H1 (cell line): Measurements from ENCODE around the gene CHPF. TPM values are rescaled to one million over a fixed set of nuclear protein-coding genes. Genes with fewer than 3 reads are reported as not detected.
A peak's percentile ranks its signal among the peaks of the same experiment; 100 is the strongest.

ENCODE experiments used
- CTCF ChIA-PET: fragments of 300-600 bp; sonication (Branson Sonifier 250); formaldehyde crosslinking; loops from one replicate; lab custom pipeline; 2021; ENCODE audit not compliant: partially characterized antibody; lab: Charles Lee
- POLR2A ChIA-PET: fragments of 300-600 bp; sonication (Branson Sonifier 250); formaldehyde crosslinking; loops from one replicate; lab custom pipeline; 2021; ENCODE audit warnings: inconsistent platforms; ENCODE audit not compliant: partially characterized antibody; lab: Charles Lee
- DNase-seq, 2 experiments: peaks; one replicate each; pipeline versions ENCODE4 v3.0.0 to v3.0.0-alpha.2; 2010 to 2022; ENCODE audit warnings: low spot score in 2 of 2, low read depth in 1 of 2, mixed read lengths in 1 of 2
- FAIRE-seq: peaks from 2 replicates; lab custom pipeline; 2011; peaks lifted over from hg19 to GRCh38; lab: Jason Lieb, UNC
- H2AFZ ChIP-seq: 2 replicates; pipeline ENCODE4 v1.8.1; 2012; ENCODE audit warnings: low read length, inconsistent platforms
- H2AK5ac ChIP-seq: 2 replicates; pipeline ENCODE4 v1.6.1; 2013; ENCODE audit warnings: low read depth, low read length
- H2BK120ac ChIP-seq: replicated peaks from 2 replicates; pipeline ENCODE3; 2013; ENCODE audit warnings: low read depth, low read length, inconsistent platforms
- H2BK12ac ChIP-seq: 2 replicates; pipeline ENCODE4 v1.6.1; 2013; ENCODE audit warnings: low read depth, low read length
- H2BK15ac ChIP-seq: 2 replicates; pipeline ENCODE4 v1.6.1; 2013; ENCODE audit warnings: low read length
- H2BK20ac ChIP-seq: 2 replicates; pipeline ENCODE4 v1.6.1; 2013; ENCODE audit warnings: low read length
- H2BK5ac ChIP-seq: 2 replicates; pipeline ENCODE4 v1.6.1; 2013; ENCODE audit warnings: low read depth, low read length
- H3K14ac ChIP-seq: 2 replicates; pipeline ENCODE4 v1.6.1; 2013; ENCODE audit warnings: inconsistent platforms; ENCODE audit not compliant: insufficient read length
- H3K18ac ChIP-seq: 2 replicates; pipeline ENCODE4 v1.6.1; 2013; ENCODE audit warnings: low read length; ENCODE audit errors: extremely low read depth
- H3K23ac ChIP-seq: 2 replicates; pipeline ENCODE4 v1.6.1; 2013; ENCODE audit warnings: inconsistent platforms; ENCODE audit not compliant: insufficient read length
- H3K23me2 ChIP-seq: 2 replicates; pipeline ENCODE4 v1.6.1; 2013; ENCODE audit warnings: low read depth, low read length
- H3K27ac ChIP-seq: 2 replicates; pipeline ENCODE4 v1.6.1; 2011; ENCODE audit warnings: low read depth, low read length, inconsistent platforms
- H3K27me3 ChIP-seq, 4 experiments: replicated peaks in 1 of 4; 1 replicate in 1 of 4; 2 replicates in 3 of 4; pipeline versions ENCODE4 v1.6.1 to v1.8.1; 2011 to 2013; ENCODE audit warnings: low read length in 3 of 4, mild to moderate bottlenecking in 3 of 4, inconsistent platforms in 2 of 4, mixed read lengths in 2 of 4, moderate library complexity in 1 of 4; ENCODE audit not compliant: control insufficient read depth in 3 of 4, insufficient read depth in 3 of 4; ENCODE audit errors: extremely low read depth in 1 of 4
- H3K36me3 ChIP-seq, 4 experiments: 2 replicates each; pipeline versions ENCODE4 v1.6.1 to v1.8.1; 2011 to 2013; ENCODE audit warnings: mild to moderate bottlenecking in 4 of 4, low read length in 3 of 4, moderate library complexity in 2 of 4, control low read depth in 1 of 4, inconsistent platforms in 1 of 4; ENCODE audit not compliant: insufficient read depth in 4 of 4, control insufficient read depth in 2 of 4
- H3K4ac ChIP-seq: replicated peaks from 2 replicates; pipeline ENCODE3; 2013; ENCODE audit warnings: low read length, low read depth, mixed read lengths, inconsistent platforms; ENCODE audit not compliant: insufficient read length
- H3K4me1 ChIP-seq, 4 experiments: replicated peaks in 1 of 4; 1 replicate in 1 of 4; 2 replicates in 3 of 4; pipeline versions ENCODE4 v1.6.1 to v1.8.1; 2011 to 2013; ENCODE audit warnings: low read length in 3 of 4, inconsistent platforms in 2 of 4, mixed read lengths in 1 of 4; ENCODE audit not compliant: insufficient read depth in 4 of 4, control insufficient read depth in 3 of 4
- H3K4me2 ChIP-seq, 2 experiments: 2 replicates each; pipeline versions ENCODE4 v1.6.1 to v1.8.1; 2011 to 2013; ENCODE audit warnings: low read depth in 2 of 2, low read length in 2 of 2, control low read depth in 1 of 2, inconsistent platforms in 1 of 2, mild to moderate bottlenecking in 1 of 2; ENCODE audit not compliant: insufficient read depth in 1 of 2
- H3K4me3 ChIP-seq, 4 experiments: fragments of 200-600, 300-600 bp in 1 of 4; sonication (generic), shearing (Covaris generic), sonication (Bioruptor Twin) in 1 of 4; 2 replicates each; pipeline versions ENCODE4 v1.5.1 to v1.8.1; 2011 to 2016; ENCODE audit warnings: low read length in 4 of 4, low read depth in 3 of 4, control low read depth in 2 of 4, inconsistent platforms in 2 of 4, mild to moderate bottlenecking in 2 of 4, mixed read lengths in 1 of 4, moderate library complexity in 1 of 4; ENCODE audit not compliant: insufficient read depth in 2 of 4; ENCODE audit errors: extremely low read depth in 1 of 4
- H3K56ac ChIP-seq: replicated peaks from 2 replicates; pipeline ENCODE3; 2013; ENCODE audit warnings: low read depth, mild to moderate bottlenecking, mixed read lengths, low read length, inconsistent platforms; ENCODE audit not compliant: insufficient read length
- H3K79me1 ChIP-seq: 2 replicates; pipeline ENCODE4 v1.6.1; 2013; ENCODE audit warnings: low read depth, low read length, control low read depth
- H3K79me2 ChIP-seq, 2 experiments: 2 replicates each; pipeline versions ENCODE4 v1.6.1 to v1.8.1; 2012 to 2013; ENCODE audit warnings: low read length in 2 of 2, mild to moderate bottlenecking in 2 of 2, inconsistent platforms in 1 of 2; ENCODE audit not compliant: insufficient read depth in 2 of 2, control insufficient read depth in 1 of 2
- H3K9ac ChIP-seq, 4 experiments: replicated peaks in 1 of 4; 1 replicate in 1 of 4; 2 replicates in 3 of 4; pipeline versions ENCODE4 v1.6.1 to v1.8.1; 2011 to 2013; ENCODE audit warnings: low read depth in 3 of 4, low read length in 3 of 4, control low read depth in 2 of 4, mild to moderate bottlenecking in 2 of 4, moderate library complexity in 2 of 4, inconsistent platforms in 1 of 4; ENCODE audit errors: extremely low read depth in 1 of 4
- H3K9me3 ChIP-seq, 2 experiments: 2 replicates each; pipeline versions ENCODE4 v1.6.1 to v1.8.1; 2012 to 2013; ENCODE audit warnings: mild to moderate bottlenecking in 2 of 2, moderate library complexity in 2 of 2, control low read depth in 1 of 2, inconsistent platforms in 1 of 2, low read depth in 1 of 2, low read length in 1 of 2, mixed read lengths in 1 of 2; ENCODE audit not compliant: insufficient read depth in 2 of 2
- H4K20me1 ChIP-seq, 2 experiments: replicated peaks in 1 of 2; 2 replicates each; pipeline versions ENCODE3 to v1.8.1; 2011 to 2013; ENCODE audit warnings: inconsistent platforms in 2 of 2, low read length in 2 of 2, mild to moderate bottlenecking in 1 of 2; ENCODE audit not compliant: insufficient read depth in 2 of 2, control insufficient read depth in 1 of 2
- H4K5ac ChIP-seq: 2 replicates; pipeline ENCODE4 v1.6.1; 2013; ENCODE audit warnings: low read length, low read depth, mixed read lengths, inconsistent platforms; ENCODE audit not compliant: insufficient read length
- H4K8ac ChIP-seq: 2 replicates; pipeline ENCODE4 v1.8.0; 2013; ENCODE audit warnings: mild to moderate bottlenecking, moderate library complexity, low read length, inconsistent platforms; ENCODE audit not compliant: insufficient read depth; ENCODE audit errors: extremely low read depth
- H4K91ac ChIP-seq: replicated peaks from 2 replicates; pipeline ENCODE3; 2013; ENCODE audit warnings: low read length, mixed read lengths, inconsistent platforms; ENCODE audit not compliant: insufficient read length
- BACH1 ChIP-seq: IDR thresholded peaks from 2 replicates; pipeline ENCODE4 v1.6.1; 2012; ENCODE audit warnings: low read length, improper control_type of control experiment
- CHD2 ChIP-seq: IDR thresholded peaks from 2 replicates; pipeline ENCODE4 v1.6.1; 2012; ENCODE audit warnings: low read length, improper control_type of control experiment
- GABPA ChIP-seq: IDR thresholded peaks from 2 replicates; pipeline ENCODE4 v1.6.1; 2011; ENCODE audit warnings: mild to moderate bottlenecking, low read length, moderate library complexity, borderline replicate concordance; ENCODE audit not compliant: insufficient read depth
- MAFK ChIP-seq: IDR thresholded peaks from 2 replicates; pipeline ENCODE4 v1.6.1; 2012; ENCODE audit warnings: low read depth, mild to moderate bottlenecking, improper control_type of control experiment, low read length
- POLR2AphosphoS5 ChIP-seq: IDR thresholded peaks from 2 replicates; pipeline ENCODE4 v1.6.1; 2011; ENCODE audit warnings: low read depth, low read length
- SIN3A ChIP-seq, 2 experiments: IDR thresholded peaks in 1 of 2; conservative IDR thresholded peaks in 1 of 2; 2 replicates each; pipeline ENCODE4 v1.6.1; 2011 to 2012; ENCODE audit warnings: low read length in 2 of 2, improper control_type of control experiment in 1 of 2, low read depth in 1 of 2, mild to moderate bottlenecking in 1 of 2
- SRF ChIP-seq: IDR thresholded peaks from 2 replicates; pipeline ENCODE4 v1.6.1; 2011; ENCODE audit warnings: mild to moderate bottlenecking, low read depth, low read length, moderate library complexity
- TAF1 ChIP-seq: IDR thresholded peaks from 2 replicates; pipeline ENCODE4 v1.6.1; 2011; ENCODE audit warnings: mild to moderate bottlenecking, low read depth, low read length
- TAF7 ChIP-seq: optimal IDR thresholded peaks from 2 replicates; pipeline ENCODE3; 2011; ENCODE audit warnings: low read depth, mild to moderate bottlenecking, inconsistent platforms, low read length, moderate library complexity, borderline replicate concordance
- TEAD4 ChIP-seq: IDR thresholded peaks from 2 replicates; pipeline ENCODE4 v1.6.1; 2012; ENCODE audit warnings: low read depth, low read length, inconsistent platforms, mixed read lengths
- WGBS, 2 experiments: shearing (Covaris generic) in 1 of 2; methylation state at CpG; one replicate each; pipeline versions ENCODE4 v1.1.6 to v1.1.7; 2013 to 2015; ENCODE audit warnings: low lambda C conversion rate in 2 of 2, mixed read lengths in 2 of 2, inconsistent platforms in 1 of 2, low coverage in 1 of 2, missing lambda C conversion rate in 1 of 2; ENCODE audit not compliant: insufficient replicate concordance in 2 of 2, insufficient coverage in 1 of 2, insufficient read length in 1 of 2; ENCODE audit errors: extremely low coverage in 1 of 2, missing lambda C conversion rate in 1 of 2; 5-methylcytosine and 5-hydroxymethylcytosine counted together
- polyA plus RNA-seq, 7 experiments: library from polyadenylated mRNA; depleted of rRNA in 3 of 7; stranded (reverse) in 5 of 7; unstranded in 2 of 7; fragments of >200 nt in 5 of 7; fragments of 200-250 nt in 2 of 7; gene quantifications; 1 replicate in 5 of 7; 2 replicates in 1 of 7; 4 replicates in 1 of 7; pipeline versions ENCODE4 v1.2.1 to v1.2.3, GENCODE V29; 2011 to 2013; ENCODE audit warnings: missing spikeins in 2 of 7, mixed read lengths in 2 of 7
- total RNA-seq: library from RNA; stranded (reverse); fragmentation: NEBNext Ultra II Directional; extraction: Animal tissue kit (Norgen Biotek cat#: 25700); gene quantifications from 2 replicates; pipeline ENCODE4 v1.2.1, GENCODE V29; 2021

The CHPF gene
- total and polyA plus RNA-seq, 2 of the 8 experiments (the other 6 are each of a cell fraction or from before 2014, with no cell fraction given) = 62.9 to 67.3 TPM

- Histone ChIP-seq H3K9me3 (peaks cover 0 to 8% of the 10 kb centered on the region in 2 experiments; a peak in 1 of 4 replicates), H3K27ac (peak within 1 kb of the TSS; percentile 42; the same call in 1 of the 2 replicates), H2AK5ac (peak within 1 kb of the TSS; percentile 94; the same call in 1 of the 2 replicates), H3K4me1 (peaks cover 2 to 29% (median 22%) of the 10 kb centered on the region in 4 experiments), H2BK120ac (peak within 1 kb of the TSS; percentile 9), H3K79me2 (peaks cover 0 to 7% of the 10 kb centered on the region in 2 experiments; a peak in 2 of 4 replicates), H4K91ac (peak within 1 kb of the TSS; percentile 93), H3K23me2 (peaks cover 10% of the 10 kb centered on the region; the same call in 1 of the 2 replicates), H3K4me2 (peak within 1 kb of the TSS; percentile 67 to 79), H3K23ac (no peak within 1 kb of the TSS), H4K8ac (peak within 1 kb of the TSS; percentile 82), H2BK12ac (peak within 1 kb of the TSS; percentile 99), H2BK5ac (peak within 1 kb of the TSS; percentile 97), H4K5ac (peak within 1 kb of the TSS; percentile 79), H4K20me1 (no peaks in the 10 kb centered on the region), H3K4me3 (peak within 1 kb of the TSS; percentile 45 to 74 (median 58)), H3K18ac (peak within 1 kb of the TSS; percentile 96), H3K9ac (peak within 1 kb of the TSS; percentile 41 to 86 (median 64); a peak in 6 of 7 replicates), H3K27me3 (peaks cover 0 to 2% (median 0%) of the 10 kb centered on the region in 4 experiments; a peak in 2 of 7 replicates), H3K79me1 (no peaks in the 10 kb centered on the region), H3K56ac (peak within 1 kb of the TSS; percentile 93), H2BK20ac (peak within 1 kb of the TSS; percentile 77; the same call in 1 of the 2 replicates), H3K14ac (no peak within 1 kb of the TSS), H3K36me3 (peaks cover 0 to 25% (median 7%) of the 10 kb centered on the region in 4 experiments; a peak in 4 of 8 replicates), H3K4ac (peak within 1 kb of the TSS; percentile 81), H2BK15ac (peak within 1 kb of the TSS; percentile 100), H2AFZ (no peak within 1 kb of the TSS)
- CTCF ChIA-PET = interaction anchor here (0.7 to 2.9 kb wide), 22 partner anchors 10 to 189 kb away, joined by 3 to 34 read pairs (median 4); partner anchors contain the start of genes SLC4A3, STK11IP and TMEM198
- POLR2A ChIA-PET = interaction anchor here (0.6 to 18.6 kb wide), 11 partner anchors 9 to 44 kb away, joined by 3 to 293 read pairs (median 6); partner anchors contain the start of genes CHPF, STK11IP and TMEM198
- 43% methylated on average over 12 of the region's 42 CpGs; no CpG with 5 or more reads in 1 of the 2 experiments for WGBS, 2 experiments
- peak in 1 of 2 experiments; percentile 88 for DNase-seq
- no peak for FAIRE-seq
- TF ChIP-seq CHD2 (no peak), GABPA (no peak), BACH1 (no peak), POLR2AphosphoS5 (peak; percentile 22; the same call in 1 of the 2 replicates), TAF1 (peak; percentile 65), SIN3A (conservative IDR thresholded peaks at IDR 0.05 in 1 of 2, IDR thresholded peaks at IDR 0.05 in 1 of 2; ENCODE audit: low read depth in 1 of 2, low read length in 2 of 2) (0 out of 4 replicates have a peak, but pooled peaks of 1 of the 2 experiments have one; percentile 22), SRF (no peak), TAF7 (peak; percentile 39), TEAD4 (0 out of 2 replicates have a peak, but pooled peaks have one; percentile 13), MAFK (no peak)
Measured at GRCh38 chr2:219571311-219572236, 28.0 kb upstream of the CHPF start, which contains the start of gene OBSL1. OBSL1 (minus strand) TSS chr2:219571539; CDS start chr2:219571232, 307 bp downstream.
